GM19240 (cell line): ENCODE data around the gene SLC15A1.

Experiments
- DNase-seq: peaks from one replicate; pipeline ENCODE4 v3.0.0; 2011; ENCODE audit warnings: low spot score; ENCODE audit not compliant: insufficient read length

SLC15A1 gene

GRCh38 chr13:98751861-98752466, 508 bp downstream of the SLC15A1 start:
- DNase-seq: no peak

GRCh38 chr13:98751367-98751782, 1.1 kb downstream of the SLC15A1 start:
- DNase-seq: no peak

- DNase-seq: no peak
These were observed 3.0 kb downstream of the SLC15A1 start for GRCh38 chr13:98749501-98749900.

GRCh38 chr13:98746968-98747367, 5.5 kb downstream of the SLC15A1 start:
- DNase-seq: no peak

- no peak for DNase-seq
These were observed 9.1 kb downstream of the SLC15A1 start for GRCh38 chr13:98743377-98743776.

GRCh38 chr13:98742961-98743360, 9.5 kb downstream of the SLC15A1 start:
- DNase-seq: no peak

- DNase-seq: no peak
These were observed 10.6 kb downstream of the SLC15A1 start for GRCh38 chr13:98741741-98742435.

GRCh38 chr13:98740131-98740530, 12.3 kb downstream of the SLC15A1 start:
- no peak for DNase-seq

GRCh38 chr13:98738993-98739392, 13.5 kb downstream of the SLC15A1 start:
- DNase-seq: no peak

- no peak for DNase-seq
These were observed 14.3 kb downstream of the SLC15A1 start for GRCh38 chr13:98738213-98738612.

GRCh38 chr13:98731925-98732324, 20.5 kb downstream of the SLC15A1 start:
- DNase-seq: no peak

- DNase-seq: no peak
These were observed 21.4 kb downstream of the SLC15A1 start for GRCh38 chr13:98731038-98731437.

- DNase-seq: no peak
These were observed 22.0 kb downstream of the SLC15A1 start for GRCh38 chr13:98730441-98730840.

- no peak for DNase-seq
These were observed 22.8 kb downstream of the SLC15A1 start for GRCh38 chr13:98729658-98730057.

GRCh38 chr13:98722958-98723357, 29.5 kb downstream of the SLC15A1 start:
- DNase-seq: no peak

GRCh38 chr13:98721825-98722510, 30.5 kb downstream of the SLC15A1 start:
- DNase-seq: no peak

GRCh38 chr13:98719527-98720250, 32.8 kb downstream of the SLC15A1 start:
- no peak for DNase-seq

GRCh38 chr13:98717891-98718290, 34.6 kb downstream of the SLC15A1 start:
- DNase-seq: no peak

GRCh38 chr13:98717256-98717655, 35.2 kb downstream of the SLC15A1 start:
- no peak for DNase-seq

- no peak for DNase-seq
These were observed 42.0 kb downstream of the SLC15A1 start for GRCh38 chr13:98710521-98710920.

- DNase-seq: no peak
These were observed 45.0 kb downstream of the SLC15A1 start for GRCh38 chr13:98707281-98707999.
